Subcutaneous adipose tissue (tissue), 4 donors: ENCODE results near the gene TECPR2. TPM values are rescaled to one million over a fixed set of nuclear protein-coding genes. Genes with fewer than 3 reads are reported as not detected.

ENCODE experiments used
- total RNA-seq, 4 donors: library from RNA; depleted of rRNA; stranded (reverse); fragments of >200 nt; gene quantifications; one replicate each; pipeline ENCODE4 v1.1.0, GENCODE V29; 2016
- TF ChIP-seq, protein P1 (sequence below): fragments of 450-650 bp; IDR thresholded peaks from one replicate; pipeline ENCODE4 v1.5.1; 2016; ENCODE audit warnings: low read depth, mild to moderate bottlenecking, control low read depth, antibody characterized with exemption, moderate library complexity

The TECPR2 gene
- total RNA-seq, 4 donors from 2014 or later, result 14.4 to 23.0 (median 15.0) TPM

- TF ChIP-seq, protein P1, sequence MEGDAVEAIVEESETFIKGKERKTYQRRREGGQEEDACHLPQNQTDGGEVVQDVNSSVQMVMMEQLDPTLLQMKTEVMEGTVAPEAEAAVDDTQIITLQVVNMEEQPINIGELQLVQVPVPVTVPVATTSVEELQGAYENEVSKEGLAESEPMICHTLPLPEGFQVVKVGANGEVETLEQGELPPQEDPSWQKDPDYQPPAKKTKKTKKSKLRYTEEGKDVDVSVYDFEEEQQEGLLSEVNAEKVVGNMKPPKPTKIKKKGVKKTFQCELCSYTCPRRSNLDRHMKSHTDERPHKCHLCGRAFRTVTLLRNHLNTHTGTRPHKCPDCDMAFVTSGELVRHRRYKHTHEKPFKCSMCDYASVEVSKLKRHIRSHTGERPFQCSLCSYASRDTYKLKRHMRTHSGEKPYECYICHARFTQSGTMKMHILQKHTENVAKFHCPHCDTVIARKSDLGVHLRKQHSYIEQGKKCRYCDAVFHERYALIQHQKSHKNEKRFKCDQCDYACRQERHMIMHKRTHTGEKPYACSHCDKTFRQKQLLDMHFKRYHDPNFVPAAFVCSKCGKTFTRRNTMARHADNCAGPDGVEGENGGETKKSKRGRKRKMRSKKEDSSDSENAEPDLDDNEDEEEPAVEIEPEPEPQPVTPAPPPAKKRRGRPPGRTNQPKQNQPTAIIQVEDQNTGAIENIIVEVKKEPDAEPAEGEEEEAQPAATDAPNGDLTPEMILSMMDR, result no peak
Measured at GRCh38 chr14:102323102-102323501, 39.6 kb upstream of the TECPR2 start.

DNA sequence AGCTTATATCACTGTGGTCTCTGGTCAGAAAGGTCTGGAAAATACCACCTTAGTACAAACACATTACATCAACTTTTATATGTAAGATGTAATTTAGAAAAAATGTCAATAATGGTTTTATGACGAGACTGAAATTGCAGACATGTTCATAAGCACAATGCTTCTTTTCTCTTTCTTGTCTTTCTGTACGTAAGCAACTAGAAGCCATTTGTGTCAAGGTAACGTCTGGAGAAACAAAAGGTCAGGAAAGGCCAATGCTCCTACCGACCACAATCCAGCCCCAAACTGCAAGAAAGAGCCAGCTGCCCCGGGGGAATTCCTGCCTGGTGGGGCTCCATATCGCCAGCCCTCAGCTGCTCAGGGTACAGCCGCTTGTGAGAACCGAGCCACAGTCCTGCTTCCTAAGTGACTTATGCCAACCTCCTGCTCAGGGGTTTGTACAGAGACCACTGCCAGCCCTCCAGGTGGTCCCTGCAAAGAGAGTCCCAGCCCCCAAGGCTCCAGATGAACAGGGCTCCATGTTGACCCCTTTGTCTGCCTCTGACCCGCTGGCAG is 36.9 kb upstream of the TECPR2 start:
- TF ChIP-seq, protein P1, result no peak

DNA sequence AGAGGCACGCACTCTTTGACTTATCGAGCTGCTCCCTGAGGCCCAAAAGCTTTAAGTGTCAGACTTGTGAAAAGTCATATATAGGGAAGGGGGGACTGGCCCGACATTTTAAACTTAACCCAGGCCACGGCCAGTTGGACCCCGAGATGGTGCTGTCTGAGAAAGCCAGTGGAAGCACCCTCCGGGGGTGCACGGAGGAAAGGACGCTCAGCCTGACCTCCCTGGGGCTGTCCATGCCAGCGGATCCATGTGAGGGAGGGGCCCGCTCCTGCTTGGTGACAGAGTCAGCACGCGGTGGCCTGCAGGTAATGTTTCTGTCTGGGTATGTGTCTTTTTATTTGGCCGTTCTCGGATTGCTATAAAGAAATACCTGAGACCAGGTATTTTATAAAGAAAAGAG is 36.2 kb upstream of the TECPR2 start:
- TF ChIP-seq, protein P1, result no peak

DNA sequence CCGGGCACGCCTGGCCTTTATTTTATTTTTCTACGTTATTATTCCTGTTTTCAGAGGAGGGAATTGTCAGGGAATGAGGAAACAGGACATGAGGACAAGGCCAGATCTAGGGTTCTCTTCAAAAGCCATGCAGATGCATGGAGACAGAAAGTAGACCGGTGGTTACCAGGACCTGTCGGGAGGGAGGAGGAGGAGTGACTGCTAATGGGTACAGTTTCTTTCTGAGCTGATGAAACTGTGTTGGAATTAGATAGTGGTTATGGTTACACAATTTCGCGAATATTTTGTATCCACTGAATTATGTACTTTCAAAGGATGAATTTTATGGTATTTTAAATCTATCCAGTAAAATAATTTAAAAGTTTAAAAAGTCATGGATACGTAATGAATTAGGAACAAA is 31.9 kb upstream of the TECPR2 start:
- TF ChIP-seq, protein P1, result no peak

DNA sequence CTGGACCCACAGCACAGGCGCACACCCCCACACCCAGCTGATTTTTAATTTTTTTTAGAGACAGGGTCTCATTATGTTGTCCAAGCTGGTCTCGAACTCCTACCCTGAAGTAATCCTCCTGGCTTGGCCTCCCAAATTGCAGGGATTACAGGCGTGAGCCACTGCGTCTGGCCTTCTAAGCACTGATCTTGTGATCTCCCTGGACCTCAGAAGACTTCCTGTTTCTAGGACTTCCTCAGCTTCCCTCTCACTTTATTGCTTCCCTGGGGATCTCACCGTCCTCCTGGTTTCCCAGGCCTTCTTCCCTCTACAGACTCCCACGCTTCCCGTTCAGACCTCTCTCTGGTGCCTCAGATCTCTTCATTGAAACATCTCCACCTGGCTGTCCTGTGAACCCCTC is 29.4 kb upstream of the TECPR2 start:
- TF ChIP-seq, protein P1, result no peak

DNA sequence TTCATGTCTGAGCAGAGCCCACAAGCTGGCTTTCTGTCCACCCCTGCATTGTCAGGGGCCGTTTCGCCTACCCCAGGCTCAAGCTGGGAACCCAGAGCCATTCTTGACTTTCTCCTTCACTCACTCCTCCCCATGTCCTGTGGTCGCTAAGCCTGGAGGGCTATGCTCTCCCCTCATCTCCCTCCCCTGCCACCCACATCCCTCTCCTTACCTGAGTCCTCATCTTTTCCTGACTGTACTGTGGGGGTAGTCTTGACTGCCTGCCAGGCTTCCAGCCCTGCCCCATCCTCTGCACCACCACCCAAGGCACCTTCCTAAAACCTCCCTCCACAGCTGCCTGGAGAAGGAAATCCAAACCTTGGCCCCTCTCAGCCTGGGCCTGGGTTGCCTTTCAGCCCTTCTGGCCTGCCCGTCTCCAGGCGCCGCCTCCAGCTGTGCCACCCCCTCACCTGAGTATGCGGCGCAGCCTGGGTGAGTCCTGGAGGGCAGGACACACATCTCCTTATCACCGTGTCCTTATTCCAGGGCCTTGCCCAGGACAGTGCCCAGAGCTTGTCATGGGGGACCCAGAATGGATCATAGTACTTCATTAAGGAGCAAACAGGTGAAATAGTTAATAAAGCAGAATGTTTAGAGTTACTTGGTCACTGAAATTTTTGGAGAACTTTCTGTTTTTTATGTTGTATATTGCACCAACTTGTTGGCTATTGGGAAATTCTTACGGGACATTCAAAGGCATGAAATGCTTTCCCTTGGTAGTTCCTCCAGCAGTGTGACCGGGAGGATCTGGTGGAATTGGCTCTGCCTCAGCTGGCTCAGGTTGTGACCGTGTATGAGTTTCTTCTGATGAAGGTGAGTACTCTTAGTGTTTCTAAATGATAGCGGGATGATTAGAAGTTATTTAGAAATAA is 28.7 kb upstream of the TECPR2 start:
- TF ChIP-seq, protein P1, result no peak

DNA sequence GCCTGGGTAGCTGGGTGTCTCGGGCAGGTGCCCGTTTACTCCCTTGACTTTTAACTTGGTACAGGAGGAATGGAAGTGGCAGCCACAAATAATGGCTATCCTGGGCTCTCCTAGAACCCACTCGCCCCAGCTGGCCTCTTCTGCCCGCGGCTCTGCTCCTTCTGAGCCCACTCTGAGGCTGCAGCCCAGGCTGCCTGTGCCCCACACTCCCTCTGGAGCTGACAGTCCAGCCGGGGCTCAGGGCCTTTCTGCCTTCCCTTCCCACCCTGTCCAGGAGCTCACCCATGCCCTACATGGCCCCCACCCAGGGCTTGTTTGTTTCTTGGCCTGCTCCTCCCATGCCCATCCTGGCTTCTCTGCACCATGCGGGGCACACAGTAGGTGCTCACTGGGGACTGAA is 27.6 kb upstream of the TECPR2 start:
- TF ChIP-seq, protein P1, result no peak
